A549 (cell line): Measurements from ENCODE around the gene LSM10. TPM values are rescaled to one million over a fixed set of nuclear protein-coding genes. Genes with fewer than 3 reads are reported as not detected.

Source experiments
- ATAC-seq, 2 experiments: fragments of 200-7000 bp in 1 of 2; fragments of >200 bp in 1 of 2; cut with Nextera tagmentation in 1 of 2; cut with Tn5 transposase in 1 of 2; 3 replicates each; pipeline versions ENCODE4 v1.8.0 to v1.9.1; 2018 to 2020; ENCODE audit warnings: mild to moderate bottlenecking in 1 of 2, moderate library complexity in 1 of 2
- CTCF ChIA-PET: fragments of 300-600 bp; sonication (Branson Sonifier 250); formaldehyde crosslinking; extraction: SDS; loops from one replicate; lab custom pipeline; 2021; ENCODE audit warnings: antibody characterized with exemption, inconsistent platforms; lab: Yijun Ruan, JAX
- POLR2A ChIA-PET: fragments of 350-600 bp; formaldehyde crosslinking; extraction: SDS; loops from one replicate; lab custom pipeline; 2021; ENCODE audit warnings: antibody characterized with exemption, inconsistent platforms; lab: Yijun Ruan, JAX
- DNase-seq, 2 experiments: peaks; one replicate each; pipeline versions ENCODE4 v3.0.0 to v3.0.0-alpha.2; 2011 to 2016; ENCODE audit warnings: low read depth in 1 of 2, low spot score in 1 of 2
- FAIRE-seq: peaks from 2 replicates; lab custom pipeline; 2011; peaks lifted over from hg19 to GRCh38; lab: Jason Lieb, UNC
- H3K27ac ChIP-seq, 2 experiments: fragments of >200 bp; sonication (Bioruptor Twin); formaldehyde crosslinking; 3 replicates each; pipeline ENCODE4 v1.5.1; 2016 to 2017
- H3K4me1 ChIP-seq: fragments of >200 bp; sonication (Bioruptor Twin); formaldehyde crosslinking; 3 replicates; pipeline ENCODE4 v1.6.1; 2016
- H3K4me2 ChIP-seq: fragments of >200 bp; sonication (Bioruptor Twin); formaldehyde crosslinking; 3 replicates; pipeline ENCODE4 v1.6.1; 2016
- H3K4me3 ChIP-seq: fragments of >200 bp; sonication (Bioruptor Twin); formaldehyde crosslinking; 3 replicates; pipeline ENCODE4 v1.5.1; 2016
- H3K9me3 ChIP-seq: fragments of >200 bp; sonication (Bioruptor Twin); formaldehyde crosslinking; 3 replicates; pipeline ENCODE4 v1.6.1; 2016
- ATOH8 ChIP-seq: fragments of 250-450 bp; sonication (Bioruptor Pico); IDR thresholded peaks from 2 replicates; pipeline ENCODE4 v1.5.0; 2020; ENCODE audit warnings: low read depth, mild to moderate bottlenecking, moderate library complexity
- CBX2 ChIP-seq: fragments of 200-600 bp; sonication (generic); IDR thresholded peaks from 2 replicates; pipeline ENCODE4 v1.6.1; 2016; ENCODE audit warnings: low read depth, mild to moderate bottlenecking, borderline replicate concordance
- CTCF ChIP-seq: fragments of >200 bp; sonication (Bioruptor Twin); formaldehyde crosslinking; IDR thresholded peaks from 3 replicates; pipeline ENCODE4 v1.5.1; 2016
- E2F6 ChIP-seq: IDR thresholded peaks from 2 replicates; pipeline ENCODE4 v1.6.1; 2012; ENCODE audit warnings: low read depth, borderline replicate concordance
- EHMT2 ChIP-seq: fragments of 200-600 bp; sonication (generic); IDR thresholded peaks from 2 replicates; pipeline ENCODE4 v1.6.1; 2016; ENCODE audit warnings: antibody characterized with exemption, low read depth, mild to moderate bottlenecking, moderate library complexity
- EP300 ChIP-seq, 2 experiments: fragments of >200 bp; sonication (Bioruptor Twin); formaldehyde crosslinking; IDR thresholded peaks; 2 replicates in 1 of 2; 3 replicates in 1 of 2; pipeline ENCODE4 v1.6.1; 2016 to 2017
- HOXA7 ChIP-seq: fragments of 250-450 bp; sonication (Bioruptor Pico); IDR thresholded peaks from 2 replicates; pipeline ENCODE4 v1.5.0; 2020; ENCODE audit warnings: mild to moderate bottlenecking, moderate library complexity
- JUN ChIP-seq, 2 experiments: fragments of >200 bp; sonication (Bioruptor Twin); formaldehyde crosslinking; IDR thresholded peaks; 2 replicates in 1 of 2; 3 replicates in 1 of 2; pipeline ENCODE4 v1.6.1; 2016 to 2017
- KDM5A ChIP-seq: fragments of 200-600 bp; sonication (generic); IDR thresholded peaks from 2 replicates; pipeline ENCODE4 v1.6.1; 2016; ENCODE audit warnings: antibody characterized with exemption, mild to moderate bottlenecking
- MAX ChIP-seq: IDR thresholded peaks from 2 replicates; pipeline ENCODE4 v1.6.1; 2012
- MYC ChIP-seq: IDR thresholded peaks from 2 replicates; pipeline ENCODE4 v1.6.1; 2012; ENCODE audit warnings: mild to moderate bottlenecking, inconsistent platforms, low read length, improper control_type of control experiment, borderline replicate concordance
- NPAS2 ChIP-seq: fragments of 250-450 bp; sonication (Bioruptor Pico); IDR thresholded peaks from 2 replicates; pipeline ENCODE4 v1.8.0; 2022; ENCODE audit warnings: mild to moderate bottlenecking, moderate library complexity, borderline replicate concordance
- NR3C1 ChIP-seq: fragments of >200 bp; sonication (Bioruptor Twin); formaldehyde crosslinking; IDR thresholded peaks from 3 replicates; pipeline ENCODE4 v1.6.1; 2017
- POLR2A ChIP-seq: IDR thresholded peaks from 2 replicates; pipeline ENCODE4 v1.6.1; 2012; ENCODE audit warnings: mild to moderate bottlenecking, low read length
- POLR2AphosphoS2 ChIP-seq: conservative IDR thresholded peaks from 2 replicates; pipeline ENCODE4 v1.6.1; 2012; ENCODE audit warnings: low read length, improper control_type of control experiment, inconsistent platforms
- RARB ChIP-seq: fragments of 250-450 bp; sonication (Bioruptor Pico); IDR thresholded peaks from 2 replicates; pipeline ENCODE4 v1.8.0; 2021; ENCODE audit warnings: mild to moderate bottlenecking, moderate library complexity
- RNF2 ChIP-seq: fragments of 200-600 bp; sonication (generic); IDR thresholded peaks from 2 replicates; pipeline ENCODE4 v1.6.1; 2016; ENCODE audit warnings: low read depth, mild to moderate bottlenecking, antibody characterized with exemption, moderate library complexity, borderline replicate concordance
- SREBF2 ChIP-seq: fragments of 450-650 bp; IDR thresholded peaks from 2 replicates; pipeline ENCODE4 v1.6.1; 2014; ENCODE audit warnings: mild to moderate bottlenecking, moderate library complexity
- TFCP2L1 ChIP-seq: fragments of 250-450 bp; sonication (Bioruptor Pico); IDR thresholded peaks from 2 replicates; pipeline ENCODE4 v1.5.0; 2021; ENCODE audit warnings: mild to moderate bottlenecking
- ZC3H11A ChIP-seq: fragments of 450-650 bp; IDR thresholded peaks from 2 replicates; pipeline ENCODE4 v1.6.1; 2014; ENCODE audit warnings: antibody characterized with exemption, mild to moderate bottlenecking
- ZFP36 ChIP-seq: fragments of 450-650 bp; IDR thresholded peaks from 2 replicates; pipeline ENCODE4 v1.6.1; 2014; ENCODE audit warnings: borderline replicate concordance; ENCODE audit not compliant: partially characterized antibody
- WGBS: methylation state at CpG from one replicate; pipeline ENCODE4 v1.1.6; 2017; ENCODE audit errors: missing lambda C conversion rate; 5-methylcytosine and 5-hydroxymethylcytosine counted together
- polyA plus RNA-seq, 4 experiments: library from polyadenylated mRNA; depleted of rRNA in 3 of 4; stranded (reverse); fragments of >200 nt; fragmentation: RNase III in 1 of 4; extraction: RNeasy Plus Mini Kit Qiagen cat#74134 plus additional on column Dnase treatment in 1 of 4; gene quantifications; 2 replicates in 3 of 4; 3 replicates in 1 of 4; pipeline ENCODE4 v1.2.3, GENCODE V29; 2011 to 2017

The LSM10 gene
- polyA plus RNA-seq, 2 of the 4 experiments (the other 2 are of a cell fraction) = 40.7 to 44.3 TPM

- peak overlapping the region; percentile 87 to 93 for H3K27ac ChIP-seq
- no peak overlapping the region for H3K4me3 ChIP-seq
- ATAC-seq (no peak), DNase-seq (no peak), FAIRE-seq (no peak)
- ChIA-PET POLR2A (interaction anchor here (1.8 to 2.4 kb wide), 2 partner anchors 34 to 112 kb away, joined by 4 to 9 read pairs; partner anchors contain the start of gene MRPS15), CTCF (interaction anchor here (0.6 to 17.8 kb wide), 10 partner anchors 10 to 253 kb away, joined by 3 to 201 read pairs (median 4); partner anchors contain the start of gene TRAPPC3)
- H3K4me2 ChIP-seq = peak overlapping the region; percentile 80
- 73% methylated on average over 13 of the region's 13 CpGs for WGBS
- peaks cover 50% of the 10 kb centered on the region for H3K4me1 ChIP-seq
- no peaks in the 10 kb centered on the region for H3K9me3 ChIP-seq
- TF ChIP-seq ZFP36 (no peak), MYC (no peak), CBX2 (no peak), KDM5A (no peak), CTCF (no peak), E2F6 (no peak), MAX (no peak), SREBF2 (no peak), RNF2 (no peak), NR3C1 (no peak), POLR2A (no peak), EHMT2 (no peak), POLR2AphosphoS2 (no peak), NPAS2 (no peak), EP300 (IDR thresholded peaks at IDR 0.05) (no peak)
Measured at GRCh38 chr1:36352125-36352909, 45.4 kb downstream of the LSM10 start.

- peaks cover 50% of the 10 kb centered on the region for H3K4me1 ChIP-seq
- ChIA-PET CTCF (interaction anchor here (0.8 to 17.8 kb wide), 13 partner anchors 9 to 202 kb away, joined by 3 to 201 read pairs (median 5); partner anchors contain the start of gene TRAPPC3), POLR2A (interaction anchor here (1.0 to 2.4 kb wide), 3 partner anchors 35 to 202 kb away, joined by 4 to 9 read pairs (median 5); partner anchors contain the start of genes MRPS15 and TRAPPC3)
- TF ChIP-seq RNF2 = no peak
- TF ChIP-seq JUN (IDR thresholded peaks at IDR 0.05) = no peak
- no peak for TF ChIP-seq ZFP36
- TF ChIP-seq MAX = peak; percentile 52; the same call in 1 of the 2 replicates
- TF ChIP-seq RARB (CRISPR knock-in tag) = no peak
- TF ChIP-seq HOXA7 (CRISPR knock-in tag) = no peak
- no peak for TF ChIP-seq NPAS2
- TF ChIP-seq TFCP2L1 = no peak
- TF ChIP-seq ZC3H11A = no peak
- TF ChIP-seq ATOH8 = 0 out of 2 replicates have a peak, but pooled peaks have one; percentile 50
- 0 out of 3 replicates have a peak overlapping the region, but pooled peaks have one; percentile 16 for H3K4me3 ChIP-seq
- FAIRE-seq (no peak), DNase-seq (peak; percentile 61 to 68), ATAC-seq (peak; percentile 83 to 85)
- peak overlapping the region; percentile 87 to 93 for H3K27ac ChIP-seq
- H3K4me2 ChIP-seq = peak overlapping the region; percentile 80
- H3K9me3 ChIP-seq = no peaks in the 10 kb centered on the region
- 20% methylated on average over 6 of the region's 14 CpGs for WGBS
Measured at GRCh38 chr1:36351227-36351977, 46.3 kb downstream of the LSM10 start.
